ENCODE results near the gene GALNT4. TPM values are rescaled to one million over a fixed set of nuclear protein-coding genes. Genes with fewer than 3 reads are reported as not detected.

Gene GALNT4
- total RNA-seq, 1 donor from 2014 or later: 3.8 TPM

GRCh38 chr12:89476232-89476631 is 48.4 kb downstream of the GALNT4 start:
- TF ChIP-seq CTCF (IDR thresholded peaks at IDR 0.05): no peak
- Mint-ChIP-seq H3K4me3 (ENCODE audit: unreplicated experiment) (no peak overlapping the region), H3K27ac (ENCODE audit: unreplicated experiment) (no peak overlapping the region), H3K27me3 (ENCODE audit: unreplicated experiment) (no peaks in the 10 kb centered on the region), H3K36me3 (ENCODE audit: unreplicated experiment) (no peaks in the 10 kb centered on the region), H3K9me3 (ENCODE audit: unreplicated experiment) (no peaks in the 10 kb centered on the region), H3K4me1 (ENCODE audit: unreplicated experiment) (peaks cover 1% of the 10 kb centered on the region)
- no peak for DNase-seq (ENCODE audit: extremely low spot score, unreplicated experiment)

- Mint-ChIP-seq H3K36me3 (ENCODE audit: unreplicated experiment) (no peaks in the 10 kb centered on the region), H3K27me3 (ENCODE audit: unreplicated experiment) (no peaks in the 10 kb centered on the region), H3K9me3 (ENCODE audit: unreplicated experiment) (no peaks in the 10 kb centered on the region), H3K27ac (ENCODE audit: unreplicated experiment) (no peak overlapping the region), H3K4me1 (ENCODE audit: unreplicated experiment) (peaks cover 1% of the 10 kb centered on the region), H3K4me3 (ENCODE audit: unreplicated experiment) (no peak overlapping the region)
- no peak for DNase-seq (ENCODE audit: extremely low spot score, unreplicated experiment)
- TF ChIP-seq CTCF (IDR thresholded peaks at IDR 0.05): no peak
Measured at GRCh38 chr12:89475203-89475990, 49.2 kb downstream of the GALNT4 start.

GRCh38 chr12:89474615-89475014 is 50.0 kb downstream of the GALNT4 start:
- Mint-ChIP-seq H3K36me3 (ENCODE audit: unreplicated experiment) (no peaks in the 10 kb centered on the region), H3K4me3 (ENCODE audit: unreplicated experiment) (no peak overlapping the region), H3K9me3 (ENCODE audit: unreplicated experiment) (no peaks in the 10 kb centered on the region), H3K27ac (ENCODE audit: unreplicated experiment) (no peak overlapping the region), H3K4me1 (ENCODE audit: unreplicated experiment) (peaks cover 1% of the 10 kb centered on the region), H3K27me3 (ENCODE audit: unreplicated experiment) (no peaks in the 10 kb centered on the region)
- TF ChIP-seq CTCF (IDR thresholded peaks at IDR 0.05): no peak
- no peak for DNase-seq (ENCODE audit: extremely low spot score, unreplicated experiment)

Other genes with a start within 250 kb of the GALNT4 start
- 30.2 and 55.1 TPM in 2 replicates for gene DUSP6, start 172.3 kb downstream of the GALNT4 start, total RNA-seq
- 9.9 and 10.2 TPM in 2 replicates for gene POC1B, start 1.3 kb upstream of the GALNT4 start, total RNA-seq
- 45.5 and 46.6 TPM in 2 replicates for gene ATP2B1, start 184.0 kb upstream of the GALNT4 start, total RNA-seq

Measured in osteocyte (in vitro differentiated cells).